CD4-positive, alpha-beta T cell treated with Interleukin-17A for 1 hour (primary cell): ENCODE results near the gene KIF1B.

Experiments used
- DNase-seq: peaks from one replicate; pipeline ENCODE4 v3.0.0-alpha.2; 2020

KIF1B gene

DNA sequence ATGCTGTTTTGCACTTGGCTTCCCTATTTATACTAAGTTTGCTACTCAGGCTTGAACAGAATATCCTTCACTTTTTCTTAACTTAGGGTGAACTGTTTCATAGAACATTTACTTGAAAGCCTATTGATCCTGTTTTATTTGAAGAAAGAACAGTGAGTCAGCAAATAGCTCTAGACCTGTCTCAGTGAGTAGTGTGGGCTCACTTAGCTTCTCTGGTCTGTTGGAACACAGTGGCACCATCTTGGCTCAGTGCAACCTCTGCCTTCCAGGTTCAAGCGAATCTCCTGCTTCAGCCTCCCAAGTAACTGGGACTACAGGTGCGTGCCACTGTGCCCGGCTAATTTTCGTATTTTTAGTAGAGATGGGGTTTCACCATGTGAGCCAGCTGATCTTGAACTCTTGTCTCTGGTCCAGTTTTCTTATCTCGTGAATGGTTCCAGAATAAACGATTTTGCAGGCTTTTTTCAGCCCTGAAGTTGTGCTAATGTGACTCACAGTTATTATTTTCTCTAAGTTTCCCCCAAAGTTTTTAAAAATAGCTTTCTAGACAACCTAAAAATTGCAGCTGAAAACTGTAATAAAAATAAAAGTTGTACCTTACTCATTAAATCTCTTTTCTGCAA, 76.8 kb downstream of the KIF1B start:
- DNase-seq = no peak

DNA sequence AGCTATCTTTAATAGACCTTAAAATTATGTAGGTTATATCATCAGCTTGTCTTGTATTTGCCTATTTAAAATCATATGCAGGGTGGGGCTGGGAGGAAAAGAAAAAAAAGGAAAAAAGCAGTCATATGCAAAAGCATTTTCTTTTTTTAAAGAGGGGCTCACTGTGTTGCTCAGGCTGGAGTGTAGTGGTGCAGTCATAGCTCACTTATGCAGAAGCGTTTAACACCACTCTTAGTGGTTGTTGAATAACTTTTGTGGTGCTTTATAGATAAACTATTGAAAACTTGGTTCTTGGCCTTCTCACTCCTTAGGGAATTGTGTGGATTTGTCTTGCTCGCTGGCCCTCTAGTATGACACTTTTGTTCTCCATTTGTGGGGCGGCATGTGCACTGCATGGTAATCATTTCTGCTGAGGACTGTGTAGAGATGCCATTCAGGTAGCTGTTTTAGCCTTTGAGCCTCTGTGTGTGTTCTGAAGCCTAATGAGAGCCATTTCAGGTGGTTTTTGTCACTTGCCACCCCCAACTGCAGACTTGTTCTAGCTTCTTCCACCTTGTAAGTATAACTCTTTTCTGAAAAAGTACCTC, 77.8 kb downstream of the KIF1B start:
- DNase-seq = no peak

DNA sequence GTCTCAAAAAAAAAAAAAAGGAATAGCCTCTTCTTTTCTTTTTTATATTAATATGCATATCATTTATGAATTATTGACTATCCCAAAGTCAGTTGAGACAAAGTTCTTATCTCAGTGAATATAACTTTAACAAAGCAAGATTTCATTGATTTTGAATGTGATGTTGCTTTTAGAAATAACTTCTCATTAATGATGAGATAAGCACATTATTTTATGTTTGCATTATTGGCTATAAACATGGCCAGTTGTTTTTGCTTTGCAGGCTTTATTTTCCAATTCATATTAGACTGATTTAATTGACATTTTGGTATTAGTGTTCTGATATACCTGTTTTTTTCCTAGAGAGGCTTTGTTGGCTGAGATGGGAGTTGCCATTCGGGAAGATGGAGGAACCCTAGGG, 81.3 kb downstream of the KIF1B start:
- DNase-seq = no peak

DNA sequence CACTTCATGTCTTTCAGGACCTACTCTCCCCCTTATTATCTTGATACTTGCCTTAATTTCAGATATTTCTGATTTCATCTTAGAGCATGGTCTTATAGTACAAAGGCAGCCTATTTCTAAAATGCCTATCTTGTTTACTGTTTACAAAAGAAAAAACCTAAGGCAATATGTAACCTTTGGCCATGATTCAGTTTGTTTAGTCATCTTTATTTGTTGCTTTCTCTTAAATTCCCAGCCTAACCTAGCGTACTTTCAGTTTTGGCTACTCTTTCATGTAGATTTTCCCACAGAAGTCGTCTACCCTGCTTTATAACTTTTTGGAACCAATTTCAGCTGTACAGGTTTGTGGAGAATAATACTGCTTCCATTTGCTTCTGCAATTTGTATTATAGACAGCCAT, 81.8 kb downstream of the KIF1B start:
- DNase-seq = no peak

DNA sequence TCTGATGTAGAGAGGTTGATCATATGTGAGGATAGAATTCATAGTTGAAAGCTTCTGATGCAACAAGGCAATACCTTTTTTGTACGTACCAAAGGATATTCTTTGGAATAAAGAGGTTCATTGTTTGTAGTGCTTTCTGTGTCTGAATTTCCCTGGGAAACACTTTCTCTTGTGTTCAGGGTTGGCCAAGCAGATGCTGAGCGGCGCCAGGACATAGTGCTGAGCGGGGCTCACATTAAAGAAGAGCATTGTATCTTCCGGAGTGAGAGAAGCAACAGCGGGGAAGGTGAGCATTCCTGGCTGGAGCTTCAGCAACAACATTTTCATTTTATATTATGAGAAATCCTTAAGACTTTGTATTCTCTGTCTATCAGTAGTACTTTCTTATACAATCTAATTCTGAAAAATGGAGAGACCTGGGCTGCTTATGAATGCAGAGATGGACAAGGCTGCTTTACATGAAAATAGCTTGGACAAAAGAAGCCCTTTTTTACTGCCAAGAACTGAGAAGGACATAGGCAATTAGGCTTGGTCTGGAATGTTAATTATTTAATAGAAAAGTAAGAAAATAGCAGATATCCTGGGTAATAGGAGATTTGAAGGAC, 85.2 kb downstream of the KIF1B start:
- DNase-seq = no peak

DNA sequence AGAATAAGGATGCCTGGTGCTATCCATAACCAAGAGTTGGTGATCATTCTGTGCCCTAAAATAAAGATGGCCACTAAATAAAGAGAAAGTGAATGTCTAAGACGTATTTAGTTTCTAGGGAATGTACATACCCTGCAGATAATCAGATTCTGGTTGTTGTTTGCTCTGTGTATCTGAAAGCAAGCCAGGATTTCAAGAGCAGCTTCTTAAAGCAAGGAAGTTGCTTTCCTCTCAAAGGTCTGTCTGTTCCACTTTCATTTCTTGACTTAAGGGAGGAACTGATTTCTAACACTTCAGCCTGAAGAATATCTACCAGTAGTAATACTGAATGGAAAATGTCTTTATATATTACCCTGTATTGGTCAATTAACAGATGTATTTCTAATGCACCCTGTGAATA, 88.8 kb downstream of the KIF1B start:
- no peak for DNase-seq

DNA sequence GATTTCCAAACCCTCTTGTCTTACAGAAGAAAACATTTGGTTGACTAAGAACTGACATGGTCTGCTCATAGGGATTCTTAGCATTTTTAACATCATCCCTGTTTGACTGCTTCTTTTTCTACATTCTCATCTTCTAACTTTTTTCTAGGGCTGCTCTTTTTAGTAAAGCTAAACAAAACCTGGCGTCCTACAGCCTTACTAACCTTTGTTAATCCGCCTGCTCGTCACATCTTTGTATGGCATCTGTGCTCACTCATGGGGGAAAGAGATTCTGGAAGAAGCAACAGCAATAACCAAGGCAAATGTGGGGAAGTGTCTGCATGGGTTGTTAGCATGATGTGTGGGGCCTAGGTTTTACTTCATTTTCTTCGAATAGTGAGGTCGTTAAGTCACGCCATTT, 92.0 kb downstream of the KIF1B start:
- no peak for DNase-seq

DNA sequence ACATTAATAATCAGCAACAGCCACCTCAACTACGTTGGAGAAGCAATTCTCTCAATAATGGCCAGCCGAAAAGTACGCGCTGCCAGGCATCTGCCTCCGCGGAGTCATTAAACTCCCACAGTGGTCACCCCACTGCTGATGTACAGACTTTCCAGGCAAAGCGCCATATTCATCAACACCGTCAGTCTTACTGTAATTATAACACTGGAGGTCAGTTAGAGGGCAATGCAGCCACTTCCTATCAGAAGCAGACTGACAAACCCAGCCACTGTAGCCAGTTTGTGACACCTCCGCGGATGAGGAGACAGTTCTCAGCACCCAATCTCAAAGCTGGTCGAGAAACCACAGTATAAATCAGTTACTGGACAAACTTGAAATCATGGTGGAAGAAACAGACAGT, 93.9 kb downstream of the KIF1B start:
- no peak for DNase-seq

DNA sequence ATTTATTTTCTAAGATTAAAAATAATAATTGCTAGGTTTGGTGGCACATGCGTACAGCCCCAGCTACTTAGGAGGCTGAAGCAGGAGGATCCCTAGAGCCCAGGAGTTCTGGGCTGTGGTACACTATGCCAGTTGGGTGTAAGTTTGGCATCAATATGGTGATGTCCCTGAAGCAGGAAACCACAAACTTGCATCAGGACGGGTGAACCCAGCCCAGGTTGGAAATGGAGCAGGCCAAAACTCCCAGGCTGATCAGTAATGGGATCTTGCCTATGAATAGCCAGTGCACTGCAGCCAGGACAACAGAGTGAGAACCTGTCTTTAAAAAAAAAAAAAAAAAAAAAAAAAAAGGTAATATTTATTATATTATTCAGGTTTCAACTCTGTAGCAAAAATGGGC, 96.1 kb downstream of the KIF1B start:
- DNase-seq = no peak

DNA sequence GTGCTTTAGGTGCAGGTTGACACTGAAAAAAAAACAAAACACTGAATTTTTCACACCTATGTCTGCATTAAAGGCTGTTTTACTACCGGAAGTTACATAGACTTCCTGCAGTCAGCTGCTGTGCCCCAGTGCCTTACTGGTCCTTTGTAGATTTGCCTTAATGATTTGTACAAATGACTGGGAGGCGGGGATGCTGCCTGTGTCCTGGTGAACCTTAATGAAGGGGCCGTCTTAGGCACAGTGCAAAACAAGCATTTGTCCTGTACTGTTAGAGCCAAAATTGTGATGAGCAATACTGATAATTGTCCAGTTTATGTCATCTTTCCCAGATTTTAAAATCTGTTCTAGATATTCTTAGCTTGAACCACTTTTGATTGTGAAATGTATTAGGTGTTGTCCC, 97.6 kb downstream of the KIF1B start:
- DNase-seq = peak; percentile 74

DNA sequence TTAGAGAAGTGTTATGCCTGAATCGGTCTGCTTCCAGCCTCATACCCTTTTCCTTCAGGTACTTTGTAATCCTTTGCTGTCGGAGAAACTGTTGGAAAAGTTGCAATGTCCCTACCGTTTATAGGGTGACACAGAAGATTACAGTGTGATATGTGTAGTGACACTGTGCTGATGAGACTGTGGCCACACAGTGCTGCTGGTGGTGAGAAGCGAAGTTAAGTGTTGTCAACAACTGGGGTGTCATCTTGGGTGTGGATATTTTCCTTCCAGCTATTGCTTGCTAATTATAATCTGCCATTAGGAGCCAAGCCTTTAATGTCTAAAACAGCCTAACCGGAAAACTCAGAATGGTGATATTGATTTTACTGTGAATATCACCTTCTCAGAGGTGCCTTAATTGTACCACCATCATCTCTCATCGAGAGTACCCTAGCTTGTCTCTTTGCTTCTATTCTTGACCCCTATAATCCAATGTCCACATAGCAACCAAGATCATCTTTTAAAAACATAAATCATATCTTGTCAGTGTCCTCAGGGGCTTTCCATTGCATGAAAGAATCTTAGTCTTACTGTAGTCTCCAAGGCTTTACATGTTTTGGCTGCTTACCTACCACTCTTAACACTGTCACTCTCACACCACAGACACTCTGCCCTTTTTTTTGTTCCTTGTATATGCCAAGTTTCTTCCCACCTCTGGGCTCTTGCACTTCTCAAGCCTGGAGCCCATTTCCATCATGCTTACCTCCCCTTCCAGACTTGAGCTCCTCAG, 99.1 kb downstream of the KIF1B start:
- no peak for DNase-seq

DNA sequence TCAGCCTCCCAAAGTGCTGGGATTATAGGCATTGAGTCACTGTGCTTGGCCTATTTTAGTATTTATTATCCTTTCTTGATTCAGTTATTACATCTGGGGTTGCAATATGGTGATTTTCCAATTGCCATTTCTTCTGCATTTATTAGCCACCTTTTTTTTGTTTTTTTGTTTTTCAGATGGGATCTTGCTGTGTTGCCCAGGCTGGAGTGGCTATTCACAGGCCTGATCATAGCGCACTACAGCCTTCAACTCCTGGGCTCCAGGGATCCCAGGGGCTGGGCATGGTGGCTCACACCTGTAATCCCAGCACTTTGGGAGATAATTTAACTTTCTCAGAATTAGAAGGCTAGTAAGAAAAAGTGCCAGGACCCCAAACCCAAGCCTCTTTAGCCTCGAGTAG, 106.4 kb downstream of the KIF1B start:
- no peak for DNase-seq

DNA sequence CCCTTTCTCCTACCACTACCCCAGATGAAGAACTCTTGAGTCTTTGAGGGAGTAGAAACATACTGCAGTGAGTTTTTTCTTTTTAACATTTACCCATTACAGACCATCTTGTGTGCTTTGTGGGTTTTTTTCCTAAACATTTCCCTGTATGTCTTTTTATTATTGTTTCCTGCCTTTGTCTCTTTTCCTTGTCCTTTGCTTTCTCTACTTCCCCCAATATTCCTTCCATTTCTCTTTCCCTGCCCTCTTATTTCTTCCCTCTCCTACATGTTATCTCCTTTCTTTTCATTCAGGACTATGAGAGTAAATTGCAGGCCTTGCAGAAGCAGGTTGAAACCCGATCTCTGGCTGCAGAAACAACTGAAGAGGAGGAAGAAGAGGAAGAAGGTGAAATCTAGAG, 109.4 kb downstream of the KIF1B start:
- no peak for DNase-seq

DNA sequence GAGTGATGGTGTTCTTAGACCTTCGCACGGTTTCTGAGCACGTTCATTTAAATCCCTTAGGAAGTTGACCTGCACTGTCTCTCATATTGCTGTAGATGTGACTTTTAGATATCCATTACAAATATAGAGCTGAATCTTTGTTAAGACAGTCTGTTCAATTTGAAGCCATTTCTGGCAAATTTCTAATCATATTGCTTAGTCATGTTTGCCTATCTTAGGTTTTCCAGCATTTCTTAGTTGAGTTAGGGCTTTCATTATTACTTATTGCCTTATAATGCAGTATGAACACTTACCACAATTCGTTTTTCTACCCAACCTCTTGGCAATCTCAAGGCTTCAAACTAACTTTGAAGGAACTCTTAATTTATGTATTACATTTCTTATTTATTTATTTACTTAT, 110.0 kb downstream of the KIF1B start:
- DNase-seq = no peak

DNA sequence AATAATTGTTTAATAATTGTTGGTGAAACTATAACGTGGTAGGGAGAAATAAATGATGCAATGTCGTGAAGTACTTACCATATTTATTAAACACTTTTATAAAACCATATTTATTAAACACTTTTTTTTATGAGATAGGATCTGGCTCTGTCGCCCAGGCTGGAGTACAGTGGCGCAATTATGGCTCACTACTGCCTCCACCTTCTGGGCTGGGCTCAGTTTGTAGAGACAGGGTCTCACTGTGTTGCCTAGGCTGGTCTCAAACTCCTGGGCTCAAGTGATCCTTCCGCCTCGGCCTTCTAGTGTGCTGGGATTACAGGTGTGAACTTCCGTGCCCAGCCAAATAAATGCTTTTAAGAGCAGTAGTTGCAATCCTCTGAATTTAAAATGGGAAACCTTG, 112.5 kb downstream of the KIF1B start:
- no peak for DNase-seq

DNA sequence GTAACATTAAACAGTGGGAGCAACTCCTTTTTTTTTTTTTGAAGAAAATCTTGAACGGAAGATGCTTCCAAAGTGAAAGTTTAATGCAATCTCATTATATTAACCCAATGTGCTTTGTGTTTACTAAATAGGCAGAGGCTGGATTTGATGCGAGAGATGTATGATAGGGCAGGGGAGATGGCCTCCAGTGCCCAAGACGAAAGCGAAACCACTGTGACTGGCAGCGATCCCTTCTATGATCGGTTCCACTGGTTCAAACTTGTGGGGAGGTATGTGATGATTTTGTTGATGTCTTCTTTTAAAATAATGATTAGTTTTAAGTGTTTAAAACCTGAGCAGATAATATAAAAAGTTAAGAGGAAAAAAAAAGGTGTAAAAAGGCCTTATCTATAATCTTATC, 114.3 kb downstream of the KIF1B start:
- DNase-seq = peak; percentile 52

DNA sequence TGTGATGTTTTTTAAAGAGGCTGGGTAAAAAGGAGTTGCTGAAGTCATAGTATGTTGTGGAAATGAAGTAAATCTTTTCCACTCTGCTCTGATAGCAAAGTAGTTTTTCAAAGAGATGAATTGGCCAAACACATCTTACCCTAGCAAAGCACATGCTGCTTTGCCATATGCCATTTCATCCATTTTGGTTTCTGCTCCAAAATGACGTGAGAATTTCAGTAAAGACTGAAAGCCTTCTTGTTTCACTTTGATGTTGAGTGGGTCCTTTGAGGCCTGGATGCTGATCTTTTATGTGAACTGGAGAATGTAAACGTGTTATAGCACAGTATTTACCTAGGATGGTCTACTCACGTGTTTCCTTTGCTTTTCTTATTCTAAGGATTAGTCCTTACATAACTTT, 115.2 kb downstream of the KIF1B start:
- peak; percentile 21 for DNase-seq

DNA sequence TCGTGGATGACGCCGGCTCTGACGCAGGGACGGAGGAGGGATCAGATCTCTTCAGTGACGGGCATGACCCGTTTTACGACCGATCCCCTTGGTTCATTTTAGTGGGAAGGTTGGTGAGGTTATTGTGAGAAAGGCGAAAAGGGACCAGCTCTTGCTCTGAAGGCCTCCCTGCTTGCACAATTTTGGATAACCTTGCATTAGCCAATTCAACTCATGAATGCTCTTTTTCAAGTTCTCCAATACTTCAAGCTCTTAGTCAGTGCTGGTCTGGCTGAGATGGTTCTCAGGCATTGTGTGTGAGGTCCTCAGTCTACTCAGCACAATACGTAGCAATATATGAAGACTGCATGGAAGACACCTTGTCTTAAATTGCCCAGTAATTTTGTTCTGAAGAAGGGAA, 115.9 kb downstream of the KIF1B start:
- DNase-seq = no peak

DNA sequence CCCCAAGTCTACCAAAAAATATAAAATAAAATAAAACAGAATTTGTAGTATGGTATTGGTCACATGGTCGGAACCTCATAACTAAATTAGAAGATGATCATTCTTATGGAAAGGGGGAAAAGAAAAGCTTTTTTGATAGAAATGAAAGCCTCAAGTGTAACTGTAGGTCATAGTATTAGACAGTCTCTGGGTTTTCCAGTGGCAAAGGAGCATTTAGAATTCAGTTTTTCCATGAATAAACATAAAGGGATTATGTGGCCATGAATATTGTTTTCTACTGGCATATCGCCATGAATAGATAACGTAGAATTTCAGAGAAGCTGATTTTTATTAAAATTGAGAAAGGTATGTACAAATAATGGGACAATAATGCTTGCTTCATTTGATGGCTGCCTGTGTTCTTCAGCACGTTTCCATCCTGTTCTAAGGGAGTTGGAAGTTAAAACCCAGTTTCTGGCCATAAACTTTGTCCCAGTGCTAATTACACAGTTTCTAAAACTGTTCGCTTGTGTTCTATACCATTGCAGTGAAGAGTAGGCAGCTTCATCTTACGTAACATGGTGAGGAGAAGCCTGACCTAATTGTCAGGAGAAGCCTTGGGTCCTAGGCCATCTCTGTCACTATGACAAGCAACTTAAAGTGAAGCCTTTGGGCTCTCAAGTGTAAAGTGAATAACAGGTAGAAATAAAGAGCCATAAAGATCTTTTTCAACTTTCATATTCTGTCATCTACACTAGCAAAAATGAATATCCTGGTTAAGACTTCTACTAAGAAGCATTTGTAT, 118.0 kb downstream of the KIF1B start:
- DNase-seq = no peak

DNA sequence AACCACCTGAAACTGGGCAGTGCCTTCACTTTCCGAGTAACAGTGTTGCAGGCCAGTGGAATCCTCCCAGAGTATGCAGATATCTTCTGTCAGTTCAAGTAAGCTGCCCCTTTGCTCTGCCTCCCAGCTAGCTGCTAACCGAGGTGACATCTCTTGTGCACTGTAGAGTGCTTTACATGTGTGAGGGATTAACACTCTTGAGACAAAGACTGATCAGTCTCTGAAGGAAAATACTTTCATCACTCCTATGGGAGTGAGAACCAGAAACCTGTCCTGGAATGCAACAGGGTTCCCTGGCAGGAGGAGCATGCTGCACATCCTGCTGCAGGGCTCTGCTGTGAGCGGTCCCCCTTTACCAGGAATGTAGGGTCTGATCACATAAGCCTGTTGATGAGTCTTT, 127.1 kb downstream of the KIF1B start:
- no peak for DNase-seq

DNA sequence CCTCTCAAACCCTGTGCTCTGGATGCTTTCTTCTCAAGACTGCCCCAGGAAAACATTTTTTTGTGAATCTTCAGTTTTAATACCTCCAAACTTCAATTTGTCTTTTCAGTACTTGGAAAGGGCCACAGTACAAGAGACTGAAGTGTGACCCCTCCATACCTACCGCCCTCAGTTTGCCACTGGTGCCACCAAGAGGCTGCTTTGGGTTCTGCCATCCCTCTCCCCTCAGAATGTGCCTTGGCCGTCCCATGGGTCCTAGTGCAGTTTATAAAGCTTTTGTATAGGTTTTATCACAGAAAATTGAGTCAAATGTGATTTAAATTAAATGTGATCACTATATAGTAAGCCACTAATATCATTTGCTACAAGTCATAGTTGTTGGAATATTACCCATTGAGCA, 127.7 kb downstream of the KIF1B start:
- peak; percentile 49 for DNase-seq

DNA sequence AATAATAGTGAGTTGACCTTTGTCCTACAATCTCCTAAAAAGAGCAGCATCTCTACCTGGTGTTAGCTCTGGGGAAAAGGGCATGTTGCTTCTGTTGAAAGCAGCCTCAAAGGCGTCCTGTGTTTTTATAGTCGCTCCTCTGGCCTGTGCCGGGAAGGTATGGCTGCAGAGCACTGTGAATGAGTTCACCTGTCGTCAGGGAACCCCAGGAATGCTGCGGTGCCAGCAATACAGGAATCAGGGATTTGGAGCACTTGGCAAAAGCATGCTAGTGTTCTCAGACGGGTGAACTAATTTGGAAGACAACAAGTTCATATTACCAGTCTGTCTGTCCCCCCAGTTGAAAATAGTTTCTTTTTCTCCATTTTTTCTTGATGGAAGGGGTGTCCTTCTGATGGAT, 128.2 kb downstream of the KIF1B start:
- no peak for DNase-seq

DNA sequence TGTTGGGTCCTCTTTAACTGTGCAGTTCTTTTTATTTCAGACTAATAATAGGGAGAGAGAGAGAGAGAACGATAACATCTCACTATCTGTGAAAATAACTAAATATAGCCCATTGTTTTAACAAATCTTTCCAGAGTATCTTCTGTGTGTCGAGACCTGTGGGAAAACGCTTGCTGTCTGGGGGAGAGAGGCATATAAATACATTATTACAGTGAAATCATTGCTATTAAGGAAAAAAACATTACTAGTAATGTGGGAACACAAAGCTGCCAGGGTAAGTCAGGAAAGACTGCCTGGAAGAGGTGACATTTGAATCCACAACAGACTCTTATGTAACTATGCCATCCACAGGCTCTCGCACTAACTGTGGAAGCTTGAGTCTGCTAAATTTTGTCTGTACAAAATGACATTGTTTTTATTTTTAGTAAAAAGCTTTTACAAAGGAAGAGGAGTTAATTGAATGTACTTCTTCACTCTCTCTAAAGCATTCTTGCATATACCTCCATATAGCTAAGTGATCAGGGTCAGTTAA, 128.7 kb downstream of the KIF1B start:
- no peak for DNase-seq
